HFF-Myc (cell line): ENCODE data around the gene ELMO1.

Experiments used
- DNase-seq: peaks from one replicate; pipeline ENCODE4 v3.0.0-alpha.2; 2011; ENCODE audit warnings: low read depth; ENCODE audit errors: extremely low read depth
- H3K4me3 ChIP-seq: replicated peaks from 2 replicates; pipeline ENCODE4 v1.5.1; 2011; ENCODE audit warnings: low read depth, mild to moderate bottlenecking, control low read depth, low read length
- TF ChIP-seq, protein P1 (sequence below): IDR thresholded peaks from 2 replicates; pipeline ENCODE4 v1.5.1; 2012; ENCODE audit warnings: mild to moderate bottlenecking, low read depth, low read length, control low read depth; ENCODE audit errors: missing control alignments

ELMO1 gene

DNA sequence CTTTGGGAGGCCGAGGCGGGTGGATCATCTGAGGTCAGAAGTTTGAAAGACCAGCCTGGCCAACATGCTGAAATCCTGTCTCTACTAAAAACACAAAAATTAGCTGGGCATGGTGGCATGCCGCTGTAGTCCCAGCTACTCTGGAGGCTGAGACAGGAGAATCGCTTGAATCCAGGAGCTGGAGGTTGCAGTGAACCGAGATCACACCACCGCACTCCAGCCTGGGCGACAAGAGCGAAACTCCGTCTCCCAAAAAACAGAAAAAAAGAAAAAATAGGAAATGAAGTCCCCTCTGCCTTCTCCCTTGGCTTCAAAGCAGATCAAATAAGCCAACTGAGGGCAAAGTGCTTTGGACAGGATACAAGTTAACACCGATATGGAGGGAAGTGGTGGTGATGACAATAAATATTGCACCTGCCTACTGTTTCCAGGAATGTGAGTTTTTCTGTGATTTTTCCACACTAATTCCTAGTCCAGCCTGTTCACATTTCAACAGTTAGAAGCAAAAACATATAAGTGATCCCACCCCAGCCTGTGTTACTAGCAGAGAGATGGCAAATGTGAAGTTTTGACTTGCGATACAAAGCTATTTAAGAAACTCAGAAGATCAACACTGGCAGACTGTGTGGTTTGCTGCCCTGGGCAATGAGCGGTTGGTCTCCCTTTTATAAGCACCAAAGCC lies 433.2 kb downstream of the ELMO1 start:
- DNase-seq = no peak
- TF ChIP-seq, protein P1, sequence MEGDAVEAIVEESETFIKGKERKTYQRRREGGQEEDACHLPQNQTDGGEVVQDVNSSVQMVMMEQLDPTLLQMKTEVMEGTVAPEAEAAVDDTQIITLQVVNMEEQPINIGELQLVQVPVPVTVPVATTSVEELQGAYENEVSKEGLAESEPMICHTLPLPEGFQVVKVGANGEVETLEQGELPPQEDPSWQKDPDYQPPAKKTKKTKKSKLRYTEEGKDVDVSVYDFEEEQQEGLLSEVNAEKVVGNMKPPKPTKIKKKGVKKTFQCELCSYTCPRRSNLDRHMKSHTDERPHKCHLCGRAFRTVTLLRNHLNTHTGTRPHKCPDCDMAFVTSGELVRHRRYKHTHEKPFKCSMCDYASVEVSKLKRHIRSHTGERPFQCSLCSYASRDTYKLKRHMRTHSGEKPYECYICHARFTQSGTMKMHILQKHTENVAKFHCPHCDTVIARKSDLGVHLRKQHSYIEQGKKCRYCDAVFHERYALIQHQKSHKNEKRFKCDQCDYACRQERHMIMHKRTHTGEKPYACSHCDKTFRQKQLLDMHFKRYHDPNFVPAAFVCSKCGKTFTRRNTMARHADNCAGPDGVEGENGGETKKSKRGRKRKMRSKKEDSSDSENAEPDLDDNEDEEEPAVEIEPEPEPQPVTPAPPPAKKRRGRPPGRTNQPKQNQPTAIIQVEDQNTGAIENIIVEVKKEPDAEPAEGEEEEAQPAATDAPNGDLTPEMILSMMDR = no peak
- H3K4me3 ChIP-seq = no peak overlapping the region

DNA sequence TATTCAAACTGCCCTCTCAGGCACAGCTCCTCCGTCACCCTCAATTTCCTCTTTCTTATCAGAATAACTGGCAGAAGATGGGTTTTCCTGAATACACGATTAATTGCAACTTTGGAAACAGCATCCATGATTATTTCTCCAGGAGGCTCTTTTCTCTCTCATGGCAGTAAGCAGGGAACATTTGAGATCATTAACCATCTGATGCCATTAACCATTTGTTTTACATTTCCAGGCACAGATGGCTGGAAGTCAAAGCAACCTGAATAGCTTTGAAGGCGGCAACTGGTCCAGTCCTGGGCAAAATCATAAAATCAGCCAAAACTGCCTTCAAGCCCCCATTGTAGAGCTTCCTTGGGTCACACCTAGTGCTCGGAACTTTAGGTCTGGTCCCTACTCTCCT lies 434.9 kb downstream of the ELMO1 start:
- TF ChIP-seq, protein P1 = no peak
- no peak overlapping the region for H3K4me3 ChIP-seq
- no peak for DNase-seq

DNA sequence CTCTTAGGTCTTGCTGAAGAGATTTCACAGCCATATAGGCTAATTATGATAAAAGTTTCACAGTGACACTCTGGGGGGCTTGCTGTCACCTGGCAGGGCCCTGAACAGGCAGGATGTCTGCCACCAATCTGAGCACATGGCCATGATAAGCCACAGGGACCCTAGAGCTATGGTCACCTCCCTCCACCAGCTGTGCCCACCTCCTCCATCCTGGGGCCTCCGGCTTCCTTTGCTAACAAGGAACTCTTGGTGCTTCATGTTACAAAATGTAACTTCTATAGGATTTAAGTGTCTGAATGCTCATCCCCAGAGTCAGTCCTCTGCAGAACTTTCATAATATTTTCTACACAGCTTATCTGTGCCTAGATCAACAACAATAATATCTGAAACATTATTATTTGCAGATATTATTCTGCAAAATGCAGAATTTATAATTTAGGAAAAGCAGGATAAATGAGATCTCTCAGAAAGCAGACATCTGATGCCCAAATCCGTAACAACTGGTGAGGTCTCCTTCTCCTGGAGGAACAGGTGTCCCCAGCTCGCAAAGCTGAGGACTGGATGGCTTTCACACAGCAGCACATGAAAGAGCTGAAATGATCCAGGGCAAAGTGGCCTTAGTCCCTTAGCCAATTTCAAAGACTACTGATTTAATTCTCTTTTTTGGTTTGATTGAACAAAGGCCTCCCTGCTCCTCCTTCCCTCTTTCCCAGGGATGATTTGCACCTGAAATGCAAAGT lies 437.3 kb downstream of the ELMO1 start:
- H3K4me3 ChIP-seq = no peak overlapping the region
- DNase-seq = no peak
- TF ChIP-seq, protein P1 = no peak

DNA sequence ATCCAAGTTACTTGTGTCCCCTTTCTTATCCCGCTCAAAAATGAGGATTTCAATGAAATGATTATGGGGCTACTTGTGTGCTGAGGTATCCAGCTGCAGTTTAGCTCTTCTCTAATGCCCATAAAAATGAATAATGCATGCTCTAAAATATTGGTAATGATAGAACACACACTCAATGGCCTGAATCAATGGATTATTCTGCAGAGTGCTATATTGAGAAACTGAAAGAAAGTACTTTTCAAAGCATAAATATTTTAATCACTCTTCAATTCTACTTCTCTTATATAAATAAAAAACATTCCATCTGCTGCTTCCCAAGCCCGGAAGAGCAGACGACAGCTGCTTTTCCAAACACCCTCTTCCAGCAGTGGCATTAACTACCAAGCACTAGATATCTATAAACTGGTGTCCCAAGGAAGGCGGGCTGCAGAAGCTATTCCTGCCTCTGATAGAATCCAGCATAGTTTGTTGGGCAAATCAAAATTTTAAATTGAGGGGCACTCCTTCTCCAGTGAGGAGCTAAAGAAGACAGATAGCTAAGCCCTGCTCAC lies 439.5 kb downstream of the ELMO1 start:
- H3K4me3 ChIP-seq = no peak overlapping the region
- no peak for DNase-seq
- TF ChIP-seq, protein P1 = no peak

DNA sequence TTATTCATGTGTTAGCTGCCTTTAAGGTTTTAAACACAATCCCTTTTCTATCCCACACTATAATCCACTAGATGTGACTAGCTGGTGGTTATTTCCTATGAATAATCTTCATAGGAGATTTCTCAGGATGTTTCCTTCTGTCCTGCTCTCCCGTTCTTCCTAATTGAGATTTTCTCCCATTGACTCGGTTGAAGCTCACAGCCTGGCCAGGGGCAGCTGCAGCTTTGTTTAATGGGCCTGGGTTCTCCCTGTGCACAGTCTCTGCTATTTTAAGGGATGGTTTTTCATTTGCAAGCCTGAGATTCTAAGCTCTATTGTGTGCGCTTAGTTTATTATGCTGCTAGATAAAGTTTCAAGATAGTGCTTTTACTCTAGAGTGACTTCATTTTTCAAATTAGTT lies 441.0 kb downstream of the ELMO1 start:
- no peak overlapping the region for H3K4me3 ChIP-seq
- TF ChIP-seq, protein P1 = no peak
- DNase-seq = no peak

DNA sequence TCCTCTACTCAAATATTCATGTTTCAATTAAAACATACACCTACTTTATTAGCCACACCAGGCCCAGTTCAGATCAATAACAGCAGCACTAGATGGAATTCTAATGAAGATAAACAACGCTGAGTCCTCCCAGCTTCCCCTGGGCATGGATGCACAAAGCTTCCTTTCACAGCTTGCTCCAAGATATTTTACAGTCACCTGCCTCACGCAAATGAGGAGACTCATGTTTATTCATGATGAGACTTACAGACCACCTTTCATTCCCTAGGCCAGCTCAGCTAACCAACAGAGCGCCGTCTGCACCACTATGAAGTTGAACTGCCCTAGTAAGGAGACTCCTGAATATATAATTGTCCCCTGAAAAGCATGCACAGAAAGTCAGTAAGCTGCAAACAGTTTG lies 441.4 kb downstream of the ELMO1 start:
- DNase-seq = no peak

More for the DNA sequence above, 441.4 kb downstream of the ELMO1 start:
- TF ChIP-seq, protein P1 = no peak
- no peak overlapping the region for H3K4me3 ChIP-seq
